ENCODE results near the gene TRPC4. TPM values are rescaled to one million over a fixed set of nuclear protein-coding genes. Genes with fewer than 3 reads are reported as not detected.

TRPC4 gene
- total and polyA plus RNA-seq, 7 donors = 0.03 to 0.59 (median 0.08) TPM

GRCh38 chr13:37868691-37869505 lies 674 bp downstream of the TRPC4 start:
- ATAC-seq = no peak
- DNase-seq = no peak
- H3K9me3 ChIP-seq = no peaks in the 10 kb centered on the region
- 3 to 8% (median 8%) methylated on average over 27 of the region's 27 CpGs for WGBS, 3 donors
- H3K4me3 ChIP-seq = peak overlapping the region; percentile 58
- TF ChIP-seq CTCF (IDR thresholded peaks at IDR 0.05) = no peak
- H3K4me1 ChIP-seq = peaks cover 4% of the 10 kb centered on the region
- H3K27ac ChIP-seq = no peak overlapping the region
- H3K27me3 ChIP-seq (ENCODE audit: insufficient read depth in 3 of 3, low read length in 2 of 3) = peaks cover 0 to 34% (median 13%) of the 10 kb centered on the region in 3 donors
- no peaks in the 10 kb centered on the region for H3K36me3 ChIP-seq (ENCODE audit: insufficient read depth in 1 of 2, low read depth in 1 of 2)
- intact Hi-C loops (cut with DNase I) = no loop called here

GRCh38 chr13:37863708-37864107 lies 5.9 kb downstream of the TRPC4 start:
- Histone ChIP-seq H3K27ac (no peak overlapping the region), H3K9me3 (no peaks in the 10 kb centered on the region), H3K4me1 (no peaks in the 10 kb centered on the region), H3K27me3 (ENCODE audit: insufficient read depth in 3 of 3, low read length in 2 of 3) (peaks cover 0 to 5% (median 0%) of the 10 kb centered on the region in 3 donors), H3K4me3 (no peak overlapping the region), H3K36me3 (ENCODE audit: insufficient read depth in 1 of 2, low read depth in 1 of 2) (no peaks in the 10 kb centered on the region)
- DNase-seq (no peak), ATAC-seq (no peak)
- WGBS, 3 donors = 94 to 100% (median 95%) methylated on average over 1 of the region's 1 CpG
- intact Hi-C loops (cut with DNase I) = no loop called here
- no peak for TF ChIP-seq CTCF (IDR thresholded peaks at IDR 0.05)

DNA sequence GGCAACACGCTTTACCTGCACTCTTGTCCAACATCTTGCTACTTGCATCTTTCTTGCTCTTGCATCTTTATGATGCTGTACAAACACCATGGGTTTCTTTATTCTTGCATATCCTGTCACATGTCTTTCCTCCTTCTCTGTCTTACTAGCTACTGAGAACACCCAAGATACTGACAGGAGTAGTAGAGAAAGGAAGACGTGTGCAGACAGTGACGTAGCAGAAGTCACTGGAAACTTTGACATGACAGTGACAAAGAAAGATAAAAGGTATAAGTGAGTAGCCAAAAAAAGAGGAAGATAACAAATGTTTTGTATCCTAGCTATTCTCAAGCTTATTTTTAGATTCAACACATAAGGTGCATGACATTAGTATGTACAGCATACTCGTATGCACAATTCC lies 34.2 kb downstream of the TRPC4 start:
- DNase-seq (no peak), ATAC-seq (no peak)
- 84 to 88% (median 87%) methylated on average over 4 of the region's 4 CpGs for WGBS, 3 donors
- no peaks in the 10 kb centered on the region for H3K9me3 ChIP-seq
- no peak overlapping the region for H3K27ac ChIP-seq
- no peaks in the 10 kb centered on the region for H3K4me1 ChIP-seq
- TF ChIP-seq CTCF (IDR thresholded peaks at IDR 0.05) = no peak
- no peak overlapping the region for H3K4me3 ChIP-seq
- no peaks in the 10 kb centered on the region for H3K27me3 ChIP-seq (ENCODE audit: insufficient read depth in 3 of 3, low read length in 2 of 3)
- intact Hi-C loops (cut with DNase I) = no loop called here
- H3K36me3 ChIP-seq (ENCODE audit: insufficient read depth in 1 of 2, low read depth in 1 of 2) = no peaks in the 10 kb centered on the region

DNA sequence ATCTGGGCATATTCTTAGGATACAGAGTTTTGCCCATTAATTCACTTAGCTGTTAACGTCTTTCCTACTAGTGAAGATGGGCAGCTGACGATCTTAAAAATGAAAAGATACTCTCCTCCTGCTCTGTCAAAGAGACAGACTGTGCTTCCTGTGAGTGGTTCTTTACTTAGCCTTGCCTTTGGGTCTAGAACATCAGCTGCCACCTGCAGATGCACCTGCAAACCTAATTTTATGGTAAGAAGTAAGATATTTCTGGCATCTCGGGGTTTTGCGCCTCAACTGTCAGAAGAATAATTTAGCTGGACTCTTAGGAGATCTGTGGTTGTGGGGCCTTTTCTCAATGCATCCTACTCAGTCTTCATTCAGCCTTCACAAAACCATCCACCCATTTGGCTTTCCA lies 36.2 kb downstream of the TRPC4 start:
- DNase-seq = no peak
- intact Hi-C loops (cut with DNase I) = no loop called here
- no peak overlapping the region for H3K4me3 ChIP-seq
- no peak overlapping the region for H3K27ac ChIP-seq
- no peak for TF ChIP-seq CTCF (IDR thresholded peaks at IDR 0.05)
- no peaks in the 10 kb centered on the region for H3K4me1 ChIP-seq
- no peak for ATAC-seq
- H3K36me3 ChIP-seq (ENCODE audit: insufficient read depth in 1 of 2, low read depth in 1 of 2) = no peaks in the 10 kb centered on the region
- H3K9me3 ChIP-seq = no peaks in the 10 kb centered on the region
- 59 to 71% (median 63%) methylated on average over 4 of the region's 4 CpGs for WGBS, 3 donors
- no peaks in the 10 kb centered on the region for H3K27me3 ChIP-seq (ENCODE audit: insufficient read depth in 3 of 3, low read length in 2 of 3)

DNA sequence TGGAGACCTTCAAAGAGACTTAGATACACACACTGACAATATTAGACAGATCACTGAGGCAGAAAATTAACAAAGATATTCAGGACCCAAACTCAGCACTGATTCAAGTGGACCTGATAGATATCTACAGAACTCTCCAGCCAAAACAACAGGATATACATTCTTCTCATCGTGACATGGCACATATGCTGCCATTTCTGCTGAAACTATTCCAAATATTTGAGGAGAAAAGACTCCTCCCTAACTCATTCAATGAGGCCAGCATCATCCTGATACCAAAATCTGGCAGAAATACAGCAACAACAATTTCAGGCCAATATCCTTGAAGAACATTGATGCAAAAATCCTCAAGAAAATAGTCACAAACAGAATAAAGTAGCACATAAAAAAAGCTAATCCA lies 53.3 kb downstream of the TRPC4 start:
- intact Hi-C loops (cut with DNase I) = no loop called here

More for the DNA sequence above, 53.3 kb downstream of the TRPC4 start:
- DNase-seq (no peak), ATAC-seq (no peak)
- no peaks in the 10 kb centered on the region for H3K36me3 ChIP-seq (ENCODE audit: insufficient read depth in 1 of 2, low read depth in 1 of 2)
- peaks cover 6% of the 10 kb centered on the region for H3K9me3 ChIP-seq
- TF ChIP-seq CTCF (IDR thresholded peaks at IDR 0.05) = no peak
- H3K4me1 ChIP-seq = no peaks in the 10 kb centered on the region
- WGBS, 3 donors = 59 to 66% (median 63%) methylated on average over 1 of the region's 1 CpG
- no peak overlapping the region for H3K4me3 ChIP-seq
- H3K27ac ChIP-seq = no peak overlapping the region
- H3K27me3 ChIP-seq (ENCODE audit: insufficient read depth in 3 of 3, low read length in 2 of 3) = no peaks in the 10 kb centered on the region
